SK-N-SH (cell line): ENCODE measurements around the gene TRIM8. TPM values are rescaled to one million over a fixed set of nuclear protein-coding genes. Genes with fewer than 3 reads are reported as not detected.

Source experiments
- CTCF ChIA-PET: fragments of 300-600, 350-600 bp; formaldehyde crosslinking; extraction: SDS; loops from one replicate; lab custom pipeline; 2021; lab: Yijun Ruan, JAX
- POLR2A ChIA-PET: fragments of 350-600 bp; sonication (Branson Sonifier 250); formaldehyde crosslinking; extraction: SDS; loops from one replicate; lab custom pipeline; 2020; ENCODE audit warnings: antibody characterized with exemption, inconsistent platforms; lab: Yijun Ruan, JAX
- DNase-seq: peaks from one replicate; pipeline ENCODE4 v3.0.0; 2012
- H2AFZ ChIP-seq: fragments of 200-600 bp; sonication (generic); 2 replicates; pipeline ENCODE4 v1.8.1; 2016; ENCODE audit warnings: antibody characterized with exemption, mild to moderate bottlenecking, low read depth
- H3F3A ChIP-seq: fragments of 200-600 bp; sonication (generic); replicated peaks from 2 replicates; pipeline ENCODE3; 2016; ENCODE audit warnings: antibody characterized with exemption, mild to moderate bottlenecking; ENCODE audit not compliant: insufficient read depth
- H3K27ac ChIP-seq, 2 experiments: fragments of 200-500 bp in 1 of 2; fragments of 200-600 bp in 1 of 2; sonication (Bioruptor generic) in 1 of 2; sonication (generic), shearing (Covaris generic) in 1 of 2; 2 replicates each; pipeline versions ENCODE4 v1.5.1 to v1.6.1; 2014 to 2016; ENCODE audit warnings: low read depth in 2 of 2, inconsistent platforms in 1 of 2, low read length in 1 of 2, mild to moderate bottlenecking in 1 of 2, mixed read lengths in 1 of 2
- H3K27me3 ChIP-seq: fragments of 200-600 bp; sonication (generic), shearing (Covaris generic); 2 replicates; pipeline ENCODE4 v1.6.1; 2016; ENCODE audit warnings: mixed run types; ENCODE audit not compliant: insufficient read depth
- H3K36me3 ChIP-seq, 2 experiments: fragments of 200-500 bp in 1 of 2; fragments of 200-600 bp in 1 of 2; sonication (Bioruptor generic) in 1 of 2; sonication (generic) in 1 of 2; replicated peaks in 1 of 2; 2 replicates each; pipeline versions ENCODE3 to v1.5.1; 2014 to 2016; ENCODE audit warnings: low read length in 1 of 2, mild to moderate bottlenecking in 1 of 2; ENCODE audit not compliant: insufficient read depth in 2 of 2, control insufficient read depth in 1 of 2
- H3K4me1 ChIP-seq, 2 experiments: fragments of 200-500 bp in 1 of 2; fragments of 200-600 bp in 1 of 2; sonication (Bioruptor generic) in 1 of 2; sonication (generic), shearing (Covaris generic) in 1 of 2; 2 replicates each; pipeline versions ENCODE4 v1.5.1 to v1.6.1; 2014 to 2016; ENCODE audit warnings: low read depth in 1 of 2, low read length in 1 of 2, mixed run types in 1 of 2; ENCODE audit not compliant: insufficient read depth in 2 of 2, control insufficient read depth in 1 of 2
- H3K4me2 ChIP-seq: fragments of 200-600 bp; sonication (generic), shearing (Covaris generic); 2 replicates; pipeline ENCODE4 v1.6.1; 2017; ENCODE audit warnings: mixed run types
- H3K4me3 ChIP-seq, 2 experiments: fragments of 200-500 bp in 1 of 2; fragments of 200-600 bp in 1 of 2; sonication (Bioruptor generic) in 1 of 2; sonication (generic), shearing (Covaris generic) in 1 of 2; 2 replicates each; pipeline versions ENCODE4 v1.5.1 to v1.8.1; 2014 to 2016; ENCODE audit warnings: low read depth in 2 of 2, inconsistent platforms in 1 of 2, low read length in 1 of 2, mild to moderate bottlenecking in 1 of 2, mixed read lengths in 1 of 2, moderate library complexity in 1 of 2
- H3K79me2 ChIP-seq: fragments of 200-600 bp; sonication (generic); 2 replicates; pipeline ENCODE4 v1.8.1; 2017; ENCODE audit warnings: mild to moderate bottlenecking; ENCODE audit not compliant: insufficient read depth
- H3K9ac ChIP-seq: fragments of 200-600 bp; sonication (generic); 2 replicates; pipeline ENCODE4 v1.6.1; 2017; ENCODE audit warnings: mixed run types
- H3K9me2 ChIP-seq: fragments of 200-600 bp; sonication (generic); 2 replicates; pipeline ENCODE4 v1.6.1; 2017; ENCODE audit warnings: mixed run types
- H3K9me3 ChIP-seq: fragments of 200-600 bp; sonication (generic); 2 replicates; pipeline ENCODE4 v1.6.1; 2017; ENCODE audit warnings: mixed run types, mild to moderate bottlenecking, moderate library complexity
- H4K20me1 ChIP-seq: fragments of 200-600 bp; sonication (generic); 2 replicates; pipeline ENCODE4 v1.6.1; 2017; ENCODE audit warnings: mild to moderate bottlenecking, mixed run types; ENCODE audit not compliant: insufficient read depth
- EZH2phosphoT487 ChIP-seq: fragments of 200-600 bp; sonication (generic); IDR thresholded peaks from 2 replicates; pipeline ENCODE4 v1.6.1; 2017; ENCODE audit warnings: low read depth, mixed run types, mild to moderate bottlenecking, antibody characterized with exemption, moderate library complexity, borderline replicate concordance
- FOSL2 ChIP-seq: IDR thresholded peaks from 2 replicates; pipeline ENCODE4 v1.4.0; 2012; ENCODE audit warnings: low read depth, mild to moderate bottlenecking, moderate library complexity, borderline replicate concordance
- FOXJ3 ChIP-seq: sonication (generic); formaldehyde crosslinking; IDR thresholded peaks from 2 replicates; pipeline ENCODE4 v1.5.1; 2020; ENCODE audit warnings: mild to moderate bottlenecking, missing genetic modification reagents
- FOXM1 ChIP-seq: IDR thresholded peaks from 2 replicates; pipeline ENCODE4 v1.4.0; 2012; ENCODE audit warnings: low read depth, mild to moderate bottlenecking
- JUND ChIP-seq: IDR thresholded peaks from 2 replicates; pipeline ENCODE4 v1.4.0; 2012
- MEF2A ChIP-seq: IDR thresholded peaks from 2 replicates; pipeline ENCODE4 v1.4.0; 2012; ENCODE audit warnings: low read depth, borderline replicate concordance
- NFIC ChIP-seq: IDR thresholded peaks from 2 replicates; pipeline ENCODE4 v1.4.0; 2012; ENCODE audit warnings: borderline replicate concordance
- NRF1 ChIP-seq: IDR thresholded peaks from 2 replicates; pipeline ENCODE4 v1.6.1; 2012; ENCODE audit warnings: low read depth, mild to moderate bottlenecking, low read length
- RAD21 ChIP-seq: IDR thresholded peaks from 2 replicates; pipeline ENCODE4 v1.6.1; 2012; ENCODE audit warnings: mild to moderate bottlenecking, low read length
- RCOR1 ChIP-seq: fragments of 150-350 bp; IDR thresholded peaks from 2 replicates; pipeline ENCODE4 v1.6.1; 2017; ENCODE audit warnings: antibody characterized with exemption, low read length
- RFX5 ChIP-seq: IDR thresholded peaks from 2 replicates; pipeline ENCODE4 v1.6.1; 2012; ENCODE audit warnings: mild to moderate bottlenecking, improper control_type of control experiment, low read length
- SMC3 ChIP-seq: IDR thresholded peaks from 2 replicates; pipeline ENCODE4 v1.6.1; 2012; ENCODE audit warnings: low read depth, low read length, improper control_type of control experiment
- TAF1 ChIP-seq: IDR thresholded peaks from 2 replicates; pipeline ENCODE4 v1.6.1; 2012; ENCODE audit warnings: low read depth, mild to moderate bottlenecking, low read length, moderate library complexity, borderline replicate concordance
- TCF12 ChIP-seq: IDR thresholded peaks from 2 replicates; pipeline ENCODE4 v1.4.0; 2012
- WGBS: methylation state at CpG from one replicate; pipeline ENCODE4 v1.1.6; 2017; ENCODE audit warnings: low lambda C conversion rate; 5-methylcytosine and 5-hydroxymethylcytosine counted together
- polyA plus RNA-seq, 3 experiments: library from polyadenylated mRNA; depleted of rRNA; stranded (reverse); fragments of >200 nt; gene quantifications; 2 replicates each; pipeline ENCODE4 v1.2.3, GENCODE V29; 2012
- TF ChIP-seq, protein P1 (sequence below): IDR thresholded peaks from 2 replicates; pipeline ENCODE4 v1.4.0; 2012; ENCODE audit warnings: low read depth, borderline replicate concordance
- TF ChIP-seq, protein P2 (sequence below): IDR thresholded peaks from 2 replicates; pipeline ENCODE4 v1.6.1; 2012; ENCODE audit warnings: mild to moderate bottlenecking, low read depth, low read length, moderate library complexity
- TF ChIP-seq, protein P3 (sequence below): fragments of 150-350 bp; IDR thresholded peaks from 2 replicates; pipeline ENCODE4 v1.6.1; 2017; ENCODE audit warnings: antibody characterized with exemption, low read length, low read depth, borderline replicate concordance
- TF ChIP-seq, protein P4 (sequence below): fragments of 150-350 bp; IDR thresholded peaks from 2 replicates; pipeline ENCODE4 v1.6.1; 2016; ENCODE audit warnings: mild to moderate bottlenecking, low read depth, low read length
- TF ChIP-seq, protein P5 (sequence below): IDR thresholded peaks from 2 replicates; pipeline ENCODE4 v1.4.0; 2012; ENCODE audit warnings: low read depth

TRIM8 gene
- polyA plus RNA-seq, 1 of the 3 experiments (the other 2 are of a cell fraction): 108 TPM

DNA sequence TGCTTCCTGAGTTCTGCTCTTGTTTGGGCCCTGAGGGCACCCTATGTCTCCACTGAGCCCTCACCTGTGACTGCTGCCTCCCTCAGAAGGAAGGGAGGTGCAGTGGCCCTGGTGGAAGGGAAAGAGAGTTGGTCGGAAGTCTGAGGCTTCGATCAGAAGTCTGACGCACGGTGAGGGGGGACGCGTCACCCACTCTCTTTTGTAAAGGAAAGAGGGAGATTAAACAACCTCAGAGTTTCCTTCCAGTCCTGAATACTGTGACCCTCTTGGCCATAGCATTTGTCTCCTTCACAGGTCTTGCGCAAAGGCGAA, 31.4 kb upstream of the TRIM8 start:
- Histone ChIP-seq H3F3A (no peaks in the 10 kb centered on the region), H3K4me3 (no peak overlapping the region), H3K27ac (no peak overlapping the region), H3K9ac (no peak overlapping the region), H3K9me2 (no peaks in the 10 kb centered on the region), H3K4me1 (peaks cover 0 to 25% of the 10 kb centered on the region in 2 experiments; a peak in 1 of 4 replicates), H3K4me2 (no peak overlapping the region), H3K36me3 (peaks cover 0 to 12% of the 10 kb centered on the region in 2 experiments), H3K79me2 (no peaks in the 10 kb centered on the region), H3K27me3 (no peaks in the 10 kb centered on the region), H4K20me1 (no peaks in the 10 kb centered on the region), H3K9me3 (no peaks in the 10 kb centered on the region), H2AFZ (no peak overlapping the region)
- CTCF ChIA-PET: interaction anchor here (1.0 to 2.8 kb wide), 5 partner anchors 11 to 261 kb away, joined by 3 to 13 read pairs (median 5); partner anchors contain the start of gene TRIM8
- DNase-seq: no peak
- POLR2A ChIA-PET: no interaction called here
- 94% methylated on average over 8 of the region's 8 CpGs for WGBS
- TF ChIP-seq NRF1 (no peak), RCOR1 (no peak), FOXM1 (no peak), TAF1 (no peak), TCF12 (no peak), FOXJ3 (CRISPR knock-in tag) (no peak), FOSL2 (no peak), RAD21 (no peak), RFX5 (no peak), SMC3 (no peak), EZH2phosphoT487 (no peak), MEF2A (no peak), JUND (no peak), NFIC (no peak)
- TF ChIP-seq, protein P1, sequence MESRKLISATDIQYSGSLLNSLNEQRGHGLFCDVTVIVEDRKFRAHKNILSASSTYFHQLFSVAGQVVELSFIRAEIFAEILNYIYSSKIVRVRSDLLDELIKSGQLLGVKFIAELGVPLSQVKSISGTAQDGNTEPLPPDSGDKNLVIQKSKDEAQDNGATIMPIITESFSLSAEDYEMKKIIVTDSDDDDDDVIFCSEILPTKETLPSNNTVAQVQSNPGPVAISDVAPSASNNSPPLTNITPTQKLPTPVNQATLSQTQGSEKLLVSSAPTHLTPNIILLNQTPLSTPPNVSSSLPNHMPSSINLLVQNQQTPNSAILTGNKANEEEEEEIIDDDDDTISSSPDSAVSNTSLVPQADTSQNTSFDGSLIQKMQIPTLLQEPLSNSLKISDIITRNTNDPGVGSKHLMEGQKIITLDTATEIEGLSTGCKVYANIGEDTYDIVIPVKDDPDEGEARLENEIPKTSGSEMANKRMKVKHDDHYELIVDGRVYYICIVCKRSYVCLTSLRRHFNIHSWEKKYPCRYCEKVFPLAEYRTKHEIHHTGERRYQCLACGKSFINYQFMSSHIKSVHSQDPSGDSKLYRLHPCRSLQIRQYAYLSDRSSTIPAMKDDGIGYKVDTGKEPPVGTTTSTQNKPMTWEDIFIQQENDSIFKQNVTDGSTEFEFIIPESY: no peak
- TF ChIP-seq, protein P2, sequence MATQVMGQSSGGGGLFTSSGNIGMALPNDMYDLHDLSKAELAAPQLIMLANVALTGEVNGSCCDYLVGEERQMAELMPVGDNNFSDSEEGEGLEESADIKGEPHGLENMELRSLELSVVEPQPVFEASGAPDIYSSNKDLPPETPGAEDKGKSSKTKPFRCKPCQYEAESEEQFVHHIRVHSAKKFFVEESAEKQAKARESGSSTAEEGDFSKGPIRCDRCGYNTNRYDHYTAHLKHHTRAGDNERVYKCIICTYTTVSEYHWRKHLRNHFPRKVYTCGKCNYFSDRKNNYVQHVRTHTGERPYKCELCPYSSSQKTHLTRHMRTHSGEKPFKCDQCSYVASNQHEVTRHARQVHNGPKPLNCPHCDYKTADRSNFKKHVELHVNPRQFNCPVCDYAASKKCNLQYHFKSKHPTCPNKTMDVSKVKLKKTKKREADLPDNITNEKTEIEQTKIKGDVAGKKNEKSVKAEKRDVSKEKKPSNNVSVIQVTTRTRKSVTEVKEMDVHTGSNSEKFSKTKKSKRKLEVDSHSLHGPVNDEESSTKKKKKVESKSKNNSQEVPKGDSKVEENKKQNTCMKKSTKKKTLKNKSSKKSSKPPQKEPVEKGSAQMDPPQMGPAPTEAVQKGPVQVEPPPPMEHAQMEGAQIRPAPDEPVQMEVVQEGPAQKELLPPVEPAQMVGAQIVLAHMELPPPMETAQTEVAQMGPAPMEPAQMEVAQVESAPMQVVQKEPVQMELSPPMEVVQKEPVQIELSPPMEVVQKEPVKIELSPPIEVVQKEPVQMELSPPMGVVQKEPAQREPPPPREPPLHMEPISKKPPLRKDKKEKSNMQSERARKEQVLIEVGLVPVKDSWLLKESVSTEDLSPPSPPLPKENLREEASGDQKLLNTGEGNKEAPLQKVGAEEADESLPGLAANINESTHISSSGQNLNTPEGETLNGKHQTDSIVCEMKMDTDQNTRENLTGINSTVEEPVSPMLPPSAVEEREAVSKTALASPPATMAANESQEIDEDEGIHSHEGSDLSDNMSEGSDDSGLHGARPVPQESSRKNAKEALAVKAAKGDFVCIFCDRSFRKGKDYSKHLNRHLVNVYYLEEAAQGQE: no peak
- TF ChIP-seq, protein P3, sequence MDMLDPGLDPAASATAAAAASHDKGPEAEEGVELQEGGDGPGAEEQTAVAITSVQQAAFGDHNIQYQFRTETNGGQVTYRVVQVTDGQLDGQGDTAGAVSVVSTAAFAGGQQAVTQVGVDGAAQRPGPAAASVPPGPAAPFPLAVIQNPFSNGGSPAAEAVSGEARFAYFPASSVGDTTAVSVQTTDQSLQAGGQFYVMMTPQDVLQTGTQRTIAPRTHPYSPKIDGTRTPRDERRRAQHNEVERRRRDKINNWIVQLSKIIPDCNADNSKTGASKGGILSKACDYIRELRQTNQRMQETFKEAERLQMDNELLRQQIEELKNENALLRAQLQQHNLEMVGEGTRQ: no peak
- TF ChIP-seq, protein P4, sequence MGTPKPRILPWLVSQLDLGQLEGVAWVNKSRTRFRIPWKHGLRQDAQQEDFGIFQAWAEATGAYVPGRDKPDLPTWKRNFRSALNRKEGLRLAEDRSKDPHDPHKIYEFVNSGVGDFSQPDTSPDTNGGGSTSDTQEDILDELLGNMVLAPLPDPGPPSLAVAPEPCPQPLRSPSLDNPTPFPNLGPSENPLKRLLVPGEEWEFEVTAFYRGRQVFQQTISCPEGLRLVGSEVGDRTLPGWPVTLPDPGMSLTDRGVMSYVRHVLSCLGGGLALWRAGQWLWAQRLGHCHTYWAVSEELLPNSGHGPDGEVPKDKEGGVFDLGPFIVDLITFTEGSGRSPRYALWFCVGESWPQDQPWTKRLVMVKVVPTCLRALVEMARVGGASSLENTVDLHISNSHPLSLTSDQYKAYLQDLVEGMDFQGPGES: no peak
- TF ChIP-seq, protein P5, sequence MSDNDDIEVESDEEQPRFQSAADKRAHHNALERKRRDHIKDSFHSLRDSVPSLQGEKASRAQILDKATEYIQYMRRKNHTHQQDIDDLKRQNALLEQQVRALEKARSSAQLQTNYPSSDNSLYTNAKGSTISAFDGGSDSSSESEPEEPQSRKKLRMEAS: no peak
